Muscle layer of colon (tissue), 2 donors: ENCODE results near the gene FBXO21.
"Not testable (repeated sequence)": the region's sequence is repeated elsewhere in the genome, so short reads cannot be mapped to it uniquely, and the experiment has no call there.

Experiments used
- H3K27ac ChIP-seq: one replicate; pipeline ENCODE4 v1.7.0; 2013; ENCODE audit warnings: low read depth, mild to moderate bottlenecking, low read length, moderate library complexity
- H3K27me3 ChIP-seq, 2 donors: one replicate each; pipeline ENCODE4 v1.7.0; 2013; ENCODE audit warnings: low read length in 2 of 2, mild to moderate bottlenecking in 2 of 2; ENCODE audit not compliant: insufficient read depth in 2 of 2, control insufficient read depth in 1 of 2
- H3K36me3 ChIP-seq: one replicate; pipeline ENCODE4 v1.7.0; 2013; ENCODE audit warnings: mild to moderate bottlenecking, low read length; ENCODE audit not compliant: insufficient read depth
- H3K4me1 ChIP-seq: one replicate; pipeline ENCODE4 v1.7.0; 2013; ENCODE audit warnings: mild to moderate bottlenecking, low read length; ENCODE audit not compliant: insufficient read depth
- H3K4me3 ChIP-seq, 2 donors: one replicate each; pipeline ENCODE4 v1.7.0; 2013; ENCODE audit warnings: low read length in 2 of 2, low read depth in 1 of 2, mild to moderate bottlenecking in 1 of 2, moderate library complexity in 1 of 2
- H3K9ac ChIP-seq: one replicate; pipeline ENCODE4 v1.7.0; 2013; ENCODE audit warnings: low read length
- H3K9me3 ChIP-seq: one replicate; pipeline ENCODE4 v1.7.0; 2013; ENCODE audit warnings: mild to moderate bottlenecking, low read length
- donor health status: abdominal sarcoma.
- donor health status: Adenocarcinoma of cecum.

FBXO21 gene

GRCh38 chr12:117113231-117113630 is 77.0 kb downstream of the FBXO21 start:
- Histone ChIP-seq H3K27me3 (no peaks in the 10 kb centered on the region), H3K4me1 (no peaks in the 10 kb centered on the region), H3K9ac (no peak overlapping the region), H3K4me3 (no peak overlapping the region), H3K36me3 (no peaks in the 10 kb centered on the region), H3K27ac (no peak overlapping the region), H3K9me3 (no peaks in the 10 kb centered on the region)

- H3K27ac ChIP-seq: no peak overlapping the region
- no peak overlapping the region for H3K9ac ChIP-seq
- no peak overlapping the region for H3K4me3 ChIP-seq
- H3K27me3 ChIP-seq: no peaks in the 10 kb centered on the region
- no peaks in the 10 kb centered on the region for H3K36me3 ChIP-seq
- no peaks in the 10 kb centered on the region for H3K9me3 ChIP-seq
- H3K4me1 ChIP-seq: no peaks in the 10 kb centered on the region
Observed at GRCh38 chr12:117111821-117112595, 78.3 kb downstream of the FBXO21 start.

GRCh38 chr12:117111386-117111785 is 78.9 kb downstream of the FBXO21 start:
- Histone ChIP-seq H3K9me3 (no peaks in the 10 kb centered on the region), H3K36me3 (no peaks in the 10 kb centered on the region), H3K27me3 (peaks cover 0 to 3% of the 10 kb centered on the region in 2 donors), H3K4me3 (no peak overlapping the region), H3K4me1 (no peaks in the 10 kb centered on the region), H3K27ac (no peak overlapping the region), H3K9ac (no peak overlapping the region)

- no peak overlapping the region for H3K4me3 ChIP-seq
- no peaks in the 10 kb centered on the region for H3K4me1 ChIP-seq
- H3K9ac ChIP-seq: no peak overlapping the region
- no peaks in the 10 kb centered on the region for H3K9me3 ChIP-seq
- peaks cover 0 to 6% of the 10 kb centered on the region in 2 donors for H3K27me3 ChIP-seq
- H3K27ac ChIP-seq: no peak overlapping the region
- H3K36me3 ChIP-seq: no peaks in the 10 kb centered on the region
Observed at GRCh38 chr12:117109943-117110635, 80.2 kb downstream of the FBXO21 start.

- Histone ChIP-seq H3K4me3 (no peak overlapping the region), H3K27me3 (peaks cover 1 to 12% of the 10 kb centered on the region in 2 donors), H3K9ac (no peak overlapping the region), H3K4me1 (no peaks in the 10 kb centered on the region), H3K36me3 (no peaks in the 10 kb centered on the region), H3K27ac (no peak overlapping the region), H3K9me3 (no peaks in the 10 kb centered on the region)
Observed at GRCh38 chr12:117105902-117106301, 84.4 kb downstream of the FBXO21 start.

GRCh38 chr12:117104003-117104402 is 86.3 kb downstream of the FBXO21 start:
- H3K4me3 ChIP-seq, H3K4me1 ChIP-seq, H3K27ac ChIP-seq, H3K9ac ChIP-seq, H3K36me3 ChIP-seq, H3K9me3 ChIP-seq: not testable (repeated sequence)
- peaks cover 7 to 28% of the 10 kb centered on the region in 2 donors for H3K27me3 ChIP-seq

- H3K9ac ChIP-seq: no peak overlapping the region
- H3K36me3 ChIP-seq: no peaks in the 10 kb centered on the region
- peaks cover 13 to 40% of the 10 kb centered on the region in 2 donors for H3K27me3 ChIP-seq
- H3K4me1 ChIP-seq: peaks cover 9% of the 10 kb centered on the region
- no peak overlapping the region for H3K4me3 ChIP-seq
- no peak overlapping the region for H3K27ac ChIP-seq
- no peaks in the 10 kb centered on the region for H3K9me3 ChIP-seq
Observed at GRCh38 chr12:117102800-117103181, 87.5 kb downstream of the FBXO21 start.

- Histone ChIP-seq H3K4me1 (peaks cover 9% of the 10 kb centered on the region), H3K4me3 (no peak overlapping the region), H3K9ac (no peak overlapping the region), H3K36me3 (no peaks in the 10 kb centered on the region), H3K9me3 (no peaks in the 10 kb centered on the region), H3K27ac (no peak overlapping the region), H3K27me3 (peaks cover 19 to 45% of the 10 kb centered on the region in 2 donors)
Observed at GRCh38 chr12:117101953-117102799, 88.1 kb downstream of the FBXO21 start.

GRCh38 chr12:117100851-117101673 is 89.2 kb downstream of the FBXO21 start:
- peaks cover 24 to 43% of the 10 kb centered on the region in 2 donors for H3K27me3 ChIP-seq

GRCh38 chr12:117100251-117100650 is 90.0 kb downstream of the FBXO21 start:
- H3K36me3 ChIP-seq: no peaks in the 10 kb centered on the region
- peaks cover 9% of the 10 kb centered on the region for H3K4me1 ChIP-seq
- no peak overlapping the region for H3K9ac ChIP-seq
- no peak overlapping the region for H3K27ac ChIP-seq
- no peaks in the 10 kb centered on the region for H3K9me3 ChIP-seq
- no peak overlapping the region for H3K4me3 ChIP-seq
- H3K27me3 ChIP-seq: peaks cover 24 to 43% of the 10 kb centered on the region in 2 donors

More at GRCh38 chr12:117100851-117101673, 89.2 kb downstream of the FBXO21 start:
- no peak overlapping the region for H3K27ac ChIP-seq
- H3K4me1 ChIP-seq: peaks cover 9% of the 10 kb centered on the region
- no peaks in the 10 kb centered on the region for H3K9me3 ChIP-seq
- no peak overlapping the region for H3K4me3 ChIP-seq
- no peaks in the 10 kb centered on the region for H3K36me3 ChIP-seq
- H3K9ac ChIP-seq: no peak overlapping the region
